HepG2 (cell line): ENCODE results near the gene SFPQ. TPM values are rescaled to one million over a fixed set of nuclear protein-coding genes. Genes with fewer than 3 reads are reported as not detected.

Source experiments
- FOXK1 ChIP-seq: sonication (generic); formaldehyde crosslinking; IDR thresholded peaks from 2 replicates; pipeline ENCODE4 v1.4.0; 2020; ENCODE audit warnings: low read depth, missing genetic modification reagents, borderline replicate concordance
- GABPA ChIP-seq, 2 experiments: IDR thresholded peaks; 2 replicates each; pipeline ENCODE4 v1.6.1; 2011 to 2016; ENCODE audit warnings: low read depth in 2 of 2, low read length in 1 of 2, missing biosample characterization in 1 of 2, missing genetic modification characterization in 1 of 2
- GRHL1 ChIP-seq: sonication (generic); formaldehyde crosslinking; conservative IDR thresholded peaks from 2 replicates; pipeline ENCODE4 v1.8.0; 2022; ENCODE audit warnings: missing genetic modification reagents
- HDAC2 ChIP-seq: sonication (generic); formaldehyde crosslinking; IDR thresholded peaks from 2 replicates; pipeline ENCODE4 v1.4.0; 2020; ENCODE audit warnings: missing genetic modification reagents
- HNRNPL ChIP-seq: fragments of 200-400 bp; formaldehyde crosslinking; IDR thresholded peaks from 2 replicates; pipeline ENCODE4 v1.6.1; 2017; ENCODE audit warnings: mild to moderate bottlenecking, low read depth, low read length
- MEIS1 ChIP-seq: sonication (generic); formaldehyde crosslinking; IDR thresholded peaks from 2 replicates; pipeline ENCODE4 v1.9.0; 2021; ENCODE audit warnings: mild to moderate bottlenecking, missing genetic modification reagents, moderate library complexity, borderline replicate concordance
- NFE2L1 ChIP-seq: sonication (generic); formaldehyde crosslinking; IDR thresholded peaks from 2 replicates; pipeline ENCODE4 v1.4.0; 2020; ENCODE audit warnings: missing genetic modification reagents, mild to moderate bottlenecking, borderline replicate concordance
- NR2C2 ChIP-seq: sonication (generic); formaldehyde crosslinking; IDR thresholded peaks from 2 replicates; pipeline ENCODE4 v1.4.0; 2020; ENCODE audit warnings: missing genetic modification reagents, mild to moderate bottlenecking, moderate library complexity, borderline replicate concordance
- PHF8 ChIP-seq: sonication (generic); formaldehyde crosslinking; IDR thresholded peaks from 2 replicates; pipeline ENCODE4 v1.5.0; 2020; ENCODE audit warnings: missing genetic modification reagents
- REXO4 ChIP-seq: sonication (generic); formaldehyde crosslinking; IDR thresholded peaks from 2 replicates; pipeline ENCODE4 v1.8.0; 2022; ENCODE audit warnings: missing genetic modification reagents, mild to moderate bottlenecking, borderline replicate concordance
- SALL1 ChIP-seq: sonication (generic); formaldehyde crosslinking; IDR thresholded peaks from 2 replicates; pipeline ENCODE4 v1.8.0; 2022; ENCODE audit warnings: mild to moderate bottlenecking, missing genetic modification reagents
- THAP7 ChIP-seq: sonication (generic); formaldehyde crosslinking; IDR thresholded peaks from 2 replicates; pipeline ENCODE4 v1.8.1; 2023; ENCODE audit warnings: mild to moderate bottlenecking, missing genetic modification reagents
- TIGD3 ChIP-seq: sonication (generic); formaldehyde crosslinking; IDR thresholded peaks from 2 replicates; pipeline ENCODE4 v1.5.1; 2020; ENCODE audit warnings: mild to moderate bottlenecking, missing genetic modification reagents, borderline replicate concordance
- ZFP62 ChIP-seq: sonication (generic); formaldehyde crosslinking; IDR thresholded peaks from 2 replicates; pipeline ENCODE4 v1.4.0; 2020; ENCODE audit warnings: missing genetic modification reagents
- ZNF207 ChIP-seq: fragments of 450-650 bp; IDR thresholded peaks from 2 replicates; pipeline ENCODE4 v1.6.1; 2016; ENCODE audit warnings: antibody characterized with exemption, borderline replicate concordance
- ZNF225 ChIP-seq: sonication (generic); formaldehyde crosslinking; IDR thresholded peaks from 2 replicates; pipeline ENCODE4 v1.4.0; 2020; ENCODE audit warnings: mild to moderate bottlenecking, missing genetic modification reagents
- ZNF296 ChIP-seq: sonication (generic); formaldehyde crosslinking; conservative IDR thresholded peaks from 2 replicates; pipeline ENCODE4 v1.5.0; 2020; ENCODE audit warnings: mild to moderate bottlenecking, missing genetic modification reagents
- ZNF329 ChIP-seq: sonication (generic); formaldehyde crosslinking; IDR thresholded peaks from 2 replicates; pipeline ENCODE4 v1.9.0; 2021; ENCODE audit warnings: low read depth, mild to moderate bottlenecking, missing genetic modification reagents
- ZNF382 ChIP-seq: sonication (generic); formaldehyde crosslinking; IDR thresholded peaks from 2 replicates; pipeline ENCODE4 v1.5.0; 2020; ENCODE audit warnings: missing genetic modification reagents, mild to moderate bottlenecking, borderline replicate concordance
- ZNF414 ChIP-seq: sonication (generic); formaldehyde crosslinking; IDR thresholded peaks from 2 replicates; pipeline ENCODE4 v1.5.0; 2020; ENCODE audit warnings: missing genetic modification reagents
- ZNF607 ChIP-seq: sonication (generic); formaldehyde crosslinking; IDR thresholded peaks from 2 replicates; pipeline ENCODE4 v1.5.1; 2020; ENCODE audit warnings: missing genetic modification reagents, mild to moderate bottlenecking, borderline replicate concordance
- ZNF770 ChIP-seq: sonication (generic); formaldehyde crosslinking; IDR thresholded peaks from 2 replicates; pipeline ENCODE4 v1.5.0; 2020; ENCODE audit warnings: mild to moderate bottlenecking, missing genetic modification reagents
- polyA plus RNA-seq, 8 experiments: library from polyadenylated mRNA; depleted of rRNA in 3 of 8; stranded (reverse) in 7 of 8; unstranded in 1 of 8; fragments of >200 nt; fragmentation: Illumina TruSeq in 4 of 8; extraction: Trizol in 4 of 8; gene quantifications; 2 replicates each; pipeline versions ENCODE4 v1.2.1 to v1.2.3, GENCODE V29; 2011 to 2016; ENCODE audit warnings: low read depth in 4 of 8, missing spikeins in 1 of 8, mixed read lengths in 1 of 8; ENCODE audit not compliant: insufficient read depth in 1 of 8
- total RNA-seq, 5 experiments: library from RNA; depleted of rRNA; stranded (reverse); fragments of >200 nt; fragmentation: Illumina TruSeq; extraction: Trizol; gene quantifications; 2 replicates each; pipeline ENCODE4 v1.2.3, GENCODE V29; 2016; ENCODE audit warnings: low read depth in 1 of 5

The SFPQ gene
- total and polyA plus RNA-seq, 2 of the 13 experiments (the other 11 are each of a cell fraction or from before 2014, with no cell fraction given), result 101 to 292 TPM

- TF ChIP-seq ZNF607 (no peak), ZFP62 (CRISPR knock-in tag) (no peak), HDAC2 (CRISPR knock-in tag) (no peak; the same call in 1 of the 2 replicates), ZNF225 (CRISPR knock-in tag) (0 out of 2 replicates have a peak, but pooled peaks have one; percentile 35), PHF8 (CRISPR knock-in tag) (peak; percentile 94), ZNF770 (peak; percentile 56), NR2C2 (CRISPR knock-in tag) (0 out of 2 replicates have a peak, but pooled peaks have one; percentile 20), THAP7 (CRISPR knock-in tag) (no peak), GABPA (IDR thresholded peaks at IDR 0.05; ENCODE audit: low read depth, low read length) (no peak), GABPA (CRISPR knock-in tag; IDR thresholded peaks at IDR 0.05; ENCODE audit: low read depth) (0 out of 2 replicates have a peak, but pooled peaks have one; percentile 35), SALL1 (CRISPR knock-in tag) (peak; percentile 87), GRHL1 (CRISPR knock-in tag) (no peak), ZNF382 (CRISPR knock-in tag) (no peak), ZNF207 (no peak), NFE2L1 (CRISPR knock-in tag) (no peak), MEIS1 (peak; percentile 67; the same call in 1 of the 2 replicates), ZNF414 (no peak), ZNF329 (CRISPR knock-in tag) (peak; percentile 70; the same call in 1 of the 2 replicates), FOXK1 (CRISPR knock-in tag) (peak; percentile 57; the same call in 1 of the 2 replicates), ZNF296 (no peak), HNRNPL (peak; percentile 67; the same call in 1 of the 2 replicates), REXO4 (CRISPR knock-in tag) (no peak), TIGD3 (no peak)
Observed at GRCh38 chr1:35192853-35193664, at the start of gene SFPQ (continued).
